ENCODE data around the gene MSH4. TPM values are rescaled to one million over a fixed set of nuclear protein-coding genes. Genes with fewer than 3 reads are reported as not detected.

MSH4 gene
- total RNA-seq, 1 donor from 2014 or later = not detected

DNA sequence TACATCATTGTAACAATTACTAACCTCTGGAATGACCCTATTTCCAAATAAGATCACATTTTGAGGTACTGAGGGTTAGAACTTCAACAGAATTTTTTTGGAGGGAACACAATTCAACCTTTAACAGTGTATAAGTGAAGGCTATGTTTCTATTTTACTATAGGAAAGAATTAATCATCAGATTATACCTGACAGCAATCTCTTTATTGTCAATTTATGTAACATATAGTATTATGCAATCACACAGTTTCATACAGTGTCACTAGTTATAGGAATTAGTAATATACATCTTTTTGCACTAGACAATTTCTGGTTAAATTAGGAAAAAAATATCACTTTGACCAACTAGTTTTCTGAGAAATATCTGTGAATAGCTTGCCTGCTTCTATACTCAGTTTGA is 59.1 kb downstream of the MSH4 start:
- Histone ChIP-seq H3F3A (ENCODE audit: low read depth) (no peaks in the 10 kb centered on the region), H3K79me2 (ENCODE audit: low read depth) (no peaks in the 10 kb centered on the region), H3K4me1 (no peaks in the 10 kb centered on the region), H3K27me3 (no peaks in the 10 kb centered on the region), H3K9ac (no peak overlapping the region), H3K36me3 (no peaks in the 10 kb centered on the region), H3K9me3 (ENCODE audit: low read depth) (no peaks in the 10 kb centered on the region), H3K27ac (no peak overlapping the region), H3K4me2 (no peak overlapping the region), H3K4me3 (no peak overlapping the region), H2AFZ (replicated peaks) (no peak overlapping the region), H4K20me1 (ENCODE audit: low read depth) (no peaks in the 10 kb centered on the region)
- Mint-ChIP-seq H3K27me3 (ENCODE audit: insufficient read depth, low read depth) (no peaks in the 10 kb centered on the region), H3K36me3 (no peaks in the 10 kb centered on the region), H3K4me1 (no peaks in the 10 kb centered on the region), H3K27ac (no peak overlapping the region), H3K9me3 (no peaks in the 10 kb centered on the region), H3K4me3 (no peak overlapping the region)
- no peak for DNase-seq (ENCODE audit: low spot score)
- TF ChIP-seq EZH2phosphoT487 (IDR thresholded peaks at IDR 0.05) (no peak), CTCF (IDR thresholded peaks at IDR 0.05) (no peak), EZH2 (IDR thresholded peaks at IDR 0.05) (no peak)

GRCh38 chr1:75861831-75862230 is 65.1 kb downstream of the MSH4 start:
- no peak overlapping the region for H3K27ac Mint-ChIP-seq

DNA sequence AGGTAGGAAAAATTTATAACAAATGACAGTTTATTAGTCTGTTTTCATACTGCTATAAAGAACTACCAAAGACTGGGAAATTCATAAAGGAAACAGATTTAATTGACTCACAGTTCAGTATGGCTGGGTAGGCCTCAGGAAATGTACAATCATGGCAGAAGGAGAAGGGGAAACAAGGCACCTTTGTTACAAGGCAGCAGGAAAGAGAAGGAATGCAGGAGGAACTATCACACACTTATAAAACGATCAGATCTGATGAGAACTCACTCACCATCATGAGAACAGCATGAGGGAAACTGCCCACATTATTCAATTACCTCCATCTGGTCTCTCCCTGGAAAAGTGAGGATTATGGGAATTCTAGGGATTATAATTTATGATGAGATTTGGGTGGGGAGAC is 74.3 kb downstream of the MSH4 start:
- H3K4me1 Mint-ChIP-seq = no peaks in the 10 kb centered on the region
- no peak overlapping the region for H3K27ac Mint-ChIP-seq
- no peaks in the 10 kb centered on the region for H3K27me3 ChIP-seq
- H3K36me3 ChIP-seq = no peaks in the 10 kb centered on the region
- no peak overlapping the region for H3K4me3 ChIP-seq
- TF ChIP-seq EZH2 (IDR thresholded peaks at IDR 0.05) (no peak), EZH2phosphoT487 (IDR thresholded peaks at IDR 0.05) (no peak), CTCF (IDR thresholded peaks at IDR 0.05) (no peak)
- no peak overlapping the region for H3K4me3 Mint-ChIP-seq
- no peak overlapping the region for H3K27ac ChIP-seq
- no peak for DNase-seq (ENCODE audit: low spot score)
- no peaks in the 10 kb centered on the region for H4K20me1 ChIP-seq (ENCODE audit: low read depth)
- H3K36me3 Mint-ChIP-seq = no peaks in the 10 kb centered on the region
- H3F3A ChIP-seq (ENCODE audit: low read depth) = no peaks in the 10 kb centered on the region
- H3K9me3 ChIP-seq (ENCODE audit: low read depth) = no peaks in the 10 kb centered on the region
- H3K9me3 Mint-ChIP-seq = peaks cover 11% of the 10 kb centered on the region
- no peaks in the 10 kb centered on the region for H3K79me2 ChIP-seq (ENCODE audit: low read depth)
- H2AFZ ChIP-seq (replicated peaks) = no peak overlapping the region
- H3K4me1 ChIP-seq = no peaks in the 10 kb centered on the region
- H3K27me3 Mint-ChIP-seq (ENCODE audit: insufficient read depth, low read depth) = no peaks in the 10 kb centered on the region
- no peak overlapping the region for H3K9ac ChIP-seq
- H3K4me2 ChIP-seq = no peak overlapping the region

More at GRCh38 chr1:75861831-75862230, 65.1 kb downstream of the MSH4 start:
- Histone ChIP-seq H4K20me1 (ENCODE audit: low read depth) (no peaks in the 10 kb centered on the region), H2AFZ (replicated peaks) (peak overlapping the region; percentile 85), H3K4me3 (no peak overlapping the region), H3K9ac (no peak overlapping the region), H3K79me2 (ENCODE audit: low read depth) (no peaks in the 10 kb centered on the region), H3K4me2 (no peak overlapping the region), H3F3A (ENCODE audit: low read depth) (no peaks in the 10 kb centered on the region), H3K27ac (no peak overlapping the region), H3K27me3 (no peaks in the 10 kb centered on the region), H3K4me1 (no peaks in the 10 kb centered on the region), H3K9me3 (ENCODE audit: low read depth) (no peaks in the 10 kb centered on the region), H3K36me3 (no peaks in the 10 kb centered on the region)
- no peaks in the 10 kb centered on the region for H3K36me3 Mint-ChIP-seq
- H3K9me3 Mint-ChIP-seq = no peaks in the 10 kb centered on the region
- no peaks in the 10 kb centered on the region for H3K27me3 Mint-ChIP-seq (ENCODE audit: insufficient read depth, low read depth)
- DNase-seq (ENCODE audit: low spot score) = no peak
- no peak for TF ChIP-seq EZH2 (IDR thresholded peaks at IDR 0.05)
- no peak for TF ChIP-seq CTCF (IDR thresholded peaks at IDR 0.05)
- TF ChIP-seq EZH2phosphoT487 (IDR thresholded peaks at IDR 0.05) = no peak
- H3K4me1 Mint-ChIP-seq = no peaks in the 10 kb centered on the region
- H3K4me3 Mint-ChIP-seq = no peak overlapping the region
